Ovary (tissue), 9 donors: ENCODE data around the gene TENT5C. TPM values are rescaled to one million over a fixed set of nuclear protein-coding genes. Genes with fewer than 3 reads are reported as not detected.

ENCODE experiments used
- DNase-seq, 5 donors: peaks; one replicate each; pipeline ENCODE4 v3.0.0-alpha.2; 2019 to 2020
- H3K27ac ChIP-seq, 2 donors: fragments of 200-600 bp; one replicate each; pipeline versions ENCODE4 v1.5.1 to v1.8.0; 2019 to 2022
- H3K27me3 ChIP-seq: fragments of 200-600 bp; one replicate; pipeline ENCODE4 v1.8.0; 2022
- H3K36me3 ChIP-seq: fragments of 200-600 bp; sonication (generic); one replicate; pipeline ENCODE4 v1.5.1; 2019
- H3K4me1 ChIP-seq: one replicate; pipeline ENCODE4 v1.8.1; 2013; ENCODE audit warnings: mild to moderate bottlenecking, moderate library complexity; ENCODE audit not compliant: insufficient read depth
- H3K4me3 ChIP-seq: fragments of 200-600 bp; sonication (generic); one replicate; pipeline ENCODE4 v1.5.1; 2017
- H3K9me3 ChIP-seq, 2 donors: fragments of 200-600 bp in 1 of 2; sonication (generic) in 1 of 2; one replicate each; pipeline versions ENCODE4 v1.5.1 to v1.8.1; 2013 to 2019; ENCODE audit warnings: mild to moderate bottlenecking in 1 of 2, moderate library complexity in 1 of 2
- CTCF ChIP-seq, 3 donors: fragments of 450-650 bp in 2 of 3; fragments of 200-600 bp in 1 of 3; IDR thresholded peaks; one replicate each; pipeline versions ENCODE4 v1.5.1 to v1.8.0; 2016 to 2022; ENCODE audit warnings: antibody characterized with exemption in 3 of 3, mild to moderate bottlenecking in 1 of 3
- EP300 ChIP-seq: sonication (generic); formaldehyde crosslinking; IDR thresholded peaks from one replicate; pipeline ENCODE4 v1.6.1; 2017; ENCODE audit warnings: antibody characterized with exemption
- POLR2A ChIP-seq: fragments of 450-650 bp; IDR thresholded peaks from one replicate; pipeline ENCODE4 v1.6.1; 2017; ENCODE audit warnings: antibody characterized with exemption, mild to moderate bottlenecking, moderate library complexity
- WGBS, 3 donors: extraction: QIAGEN DNeasy Blood & Tissue Kit in 1 of 3; methylation state at CpG; one replicate each; pipeline versions ENCODE4 v1.1.5 to v1.1.7; 2013 to 2017; 5-methylcytosine and 5-hydroxymethylcytosine counted together
- intact Hi-C, 4 donors: fragments of 100-400 bp; cut with DNase I; formaldehyde crosslinking; loops; one replicate each; pipeline versions ENCODE4 v1.11.0 to v1.15.1; 2022 to 2023
- polyA plus RNA-seq, 2 donors: library from polyadenylated mRNA; stranded (reverse); fragments of 200-250 nt in 1 of 2; fragments of 350-450 nt in 1 of 2; fragmentation: Illumina TruSeq in 1 of 2; extraction: RNeasy Lipid Tissue Mini Kit (QIAGEN cat#74804) in 1 of 2; gene quantifications; one replicate each; pipeline ENCODE4 v1.2.3, GENCODE V29; 2013 to 2014
- total RNA-seq, 7 donors: library from RNA; depleted of rRNA in 2 of 7; stranded (reverse); fragments of >200 nt in 2 of 7; fragmentation: NEBNext Ultra II Directional in 3 of 7; extraction: Animal tissue kit (Norgen Biotek cat#: 25700) in 3 of 7; gene quantifications; one replicate each; pipeline versions ENCODE4 v1.1.0 to v1.2.4, GENCODE V29; 2016 to 2023
- donor health status: DM: no; HTN: no; CAD: no; lungs with moderate emphysema.
- donor health status: DM: no; HTN: no; CAD: no.
- donor health status: Bipolar disorder and iron deficiency.
- donor health status: DM: yes; HTN: yes; CAD: no.
- donor health status: DM: no; HTN: no; CAD: no.
- donor health status: DM: yes; HTN: yes; CAD: no.

Gene TENT5C
- total and polyA plus RNA-seq, 9 donors = 2.6 to 24.7 (median 11.4) TPM

- Histone ChIP-seq H3K27me3 (no peaks in the 10 kb centered on the region), H3K4me1 (no peaks in the 10 kb centered on the region), H3K36me3 (no peaks in the 10 kb centered on the region), H3K27ac (no peak overlapping the region), H3K4me3 (no peak overlapping the region), H3K9me3 (no peaks in the 10 kb centered on the region)
- intact Hi-C loops = no loop called here
- WGBS, 3 donors = 78 to 92% (median 88%) methylated on average over 5 of the region's 5 CpGs
- no peak for TF ChIP-seq POLR2A
- no peak for TF ChIP-seq CTCF (IDR thresholded peaks at IDR 0.05)
- no peak for TF ChIP-seq EP300
- DNase-seq = no peak
Measured at GRCh38 chr1:117574161-117574835, 31.6 kb upstream of the TENT5C start.

- intact Hi-C loops = no loop called here
Measured at GRCh38 chr1:117575586-117576225, 30.1 kb upstream of the TENT5C start.

GRCh38 chr1:117576236-117576635 lies 29.6 kb upstream of the TENT5C start:
- Histone ChIP-seq H3K4me3 (no peak overlapping the region), H3K27me3 (no peaks in the 10 kb centered on the region), H3K36me3 (no peaks in the 10 kb centered on the region), H3K4me1 (no peaks in the 10 kb centered on the region), H3K9me3 (no peaks in the 10 kb centered on the region), H3K27ac (no peak overlapping the region)
- DNase-seq = no peak
- 87 to 97% (median 88%) methylated on average over 3 of the region's 3 CpGs for WGBS, 3 donors
- intact Hi-C loops = no loop called here
- TF ChIP-seq EP300 (no peak), POLR2A (no peak), CTCF (IDR thresholded peaks at IDR 0.05) (no peak)

More at GRCh38 chr1:117575586-117576225, 30.1 kb upstream of the TENT5C start:
- Histone ChIP-seq H3K4me1 (no peaks in the 10 kb centered on the region), H3K27me3 (no peaks in the 10 kb centered on the region), H3K9me3 (no peaks in the 10 kb centered on the region), H3K27ac (no peak overlapping the region), H3K36me3 (no peaks in the 10 kb centered on the region), H3K4me3 (no peak overlapping the region)
- no peak for DNase-seq
- TF ChIP-seq POLR2A (no peak), EP300 (no peak), CTCF (IDR thresholded peaks at IDR 0.05) (no peak)
- 82 to 91% (median 85%) methylated on average over 8 of the region's 8 CpGs for WGBS, 3 donors

- Histone ChIP-seq H3K9me3 (no peaks in the 10 kb centered on the region), H3K36me3 (no peaks in the 10 kb centered on the region), H3K4me3 (no peak overlapping the region), H3K27me3 (no peaks in the 10 kb centered on the region), H3K4me1 (no peaks in the 10 kb centered on the region), H3K27ac (no peak overlapping the region)
- intact Hi-C loops = no loop called here
- 65 to 86% (median 73%) methylated on average over 2 of the region's 2 CpGs for WGBS, 3 donors
- TF ChIP-seq EP300 (no peak), POLR2A (no peak), CTCF (IDR thresholded peaks at IDR 0.05) (no peak)
- DNase-seq = no peak
Measured at GRCh38 chr1:117577191-117577885, 28.5 kb upstream of the TENT5C start.
